ENCODE results near the gene SHMT1. TPM values are rescaled to one million over a fixed set of nuclear protein-coding genes. Genes with fewer than 3 reads are reported as not detected.

Gene SHMT1
- total RNA-seq, 4 donors from 2014 or later: 75.9 to 128 (median 110) TPM

- no peak for DNase-seq
- Histone ChIP-seq H3K4me3 (no peak overlapping the region), H3K9me3 (no peaks in the 10 kb centered on the region), H3K36me3 (peaks cover 0 to 92% (median 0%) of the 10 kb centered on the region in 3 donors), H3K27ac (no peak overlapping the region), H3K4me1 (no peaks in the 10 kb centered on the region), H3K27me3 (no peaks in the 10 kb centered on the region)
- TF ChIP-seq POLR2A (IDR thresholded peaks at IDR 0.05) (no peak), CTCF (IDR thresholded peaks at IDR 0.05) (no peak)
Observed at GRCh38 chr17:18332909-18333489, 30.4 kb downstream of the SHMT1 start.

GRCh38 chr17:18331879-18332278 lies 31.5 kb downstream of the SHMT1 start:
- Histone ChIP-seq H3K36me3 (peaks cover 0 to 97% (median 0%) of the 10 kb centered on the region in 3 donors), H3K4me3 (no peak overlapping the region), H3K27me3 (no peaks in the 10 kb centered on the region), H3K27ac (no peak overlapping the region), H3K9me3 (no peaks in the 10 kb centered on the region), H3K4me1 (no peaks in the 10 kb centered on the region)
- DNase-seq: peak in 2 of 3 donors; percentile 31 to 63
- TF ChIP-seq CTCF (IDR thresholded peaks at IDR 0.05) (no peak), POLR2A (IDR thresholded peaks at IDR 0.05) (no peak)

- Histone ChIP-seq H3K27me3 (no peaks in the 10 kb centered on the region), H3K36me3 (peaks cover 0 to 97% (median 0%) of the 10 kb centered on the region in 3 donors), H3K4me3 (no peak overlapping the region), H3K9me3 (no peaks in the 10 kb centered on the region), H3K4me1 (no peaks in the 10 kb centered on the region), H3K27ac (no peak overlapping the region)
- DNase-seq: no peak
- TF ChIP-seq CTCF (IDR thresholded peaks at IDR 0.05): no peak
Observed at GRCh38 chr17:18328643-18329204, 34.6 kb downstream of the SHMT1 start.

GRCh38 chr17:18327556-18327955 lies 35.8 kb downstream of the SHMT1 start:
- Histone ChIP-seq H3K27ac (no peak overlapping the region), H3K4me3 (no peak overlapping the region), H3K9me3 (no peaks in the 10 kb centered on the region), H3K4me1 (no peaks in the 10 kb centered on the region), H3K27me3 (no peaks in the 10 kb centered on the region), H3K36me3 (peaks cover 0 to 98% (median 0%) of the 10 kb centered on the region in 3 donors)
- TF ChIP-seq CTCF (IDR thresholded peaks at IDR 0.05) (no peak), POLR2A (IDR thresholded peaks at IDR 0.05) (no peak)
- no peak for DNase-seq

- TF ChIP-seq POLR2A (IDR thresholded peaks at IDR 0.05): no peak
- no peak for TF ChIP-seq CTCF (IDR thresholded peaks at IDR 0.05)
- Histone ChIP-seq H3K27ac (no peak overlapping the region), H3K9me3 (no peaks in the 10 kb centered on the region), H3K4me1 (no peaks in the 10 kb centered on the region), H3K27me3 (no peaks in the 10 kb centered on the region), H3K36me3 (peaks cover 0 to 98% (median 0%) of the 10 kb centered on the region in 3 donors), H3K4me3 (no peak overlapping the region)
- no peak for DNase-seq
Observed at GRCh38 chr17:18327093-18327492, 36.3 kb downstream of the SHMT1 start.

All from Peyer's patch (tissue), 4 donors.